Activated naive CD4-positive, alpha-beta T cell treated with anti-CD3 and anti-CD28 coated beads for 36 hours (primary cell): ENCODE measurements around the gene LINGO4. TPM values are rescaled to one million over a fixed set of nuclear protein-coding genes. Genes with fewer than 3 reads are reported as not detected.

Source experiments
- CTCF ChIA-PET: fragments of 350-600 bp; sonication (Branson Sonifier 250); formaldehyde crosslinking; loops from one replicate; lab custom pipeline; 2021; ENCODE audit warnings: antibody characterized with exemption; lab: Charles Lee
- DNase-seq: peaks from one replicate; pipeline ENCODE4 v3.0.0-alpha.2; 2020
- H3K27ac Mint-ChIP-seq: one replicate; pipeline ENCODE4 v1.8.0; 2021; ENCODE audit warnings: mild to moderate bottlenecking, mixed read lengths
- H3K27me3 Mint-ChIP-seq: one replicate; pipeline ENCODE4 v1.8.0; 2021; ENCODE audit warnings: low read depth, mixed read lengths
- H3K36me3 Mint-ChIP-seq: one replicate; pipeline ENCODE4 v1.8.0; 2021; ENCODE audit warnings: low read depth, mixed read lengths
- H3K4me1 Mint-ChIP-seq: one replicate; pipeline ENCODE4 v1.8.0; 2021; ENCODE audit warnings: low read depth, mixed read lengths
- H3K4me3 Mint-ChIP-seq: one replicate; pipeline ENCODE4 v1.8.0; 2021; ENCODE audit warnings: mild to moderate bottlenecking, moderate library complexity, mixed read lengths
- H3K9me3 Mint-ChIP-seq: one replicate; pipeline ENCODE4 v1.8.0; 2021; ENCODE audit warnings: mixed read lengths
- intact Hi-C: fragments of 100-400 bp; cut with micrococcal nuclease; formaldehyde crosslinking; loops from one replicate; pipeline ENCODE4 v1.15.1; 2023
- total RNA-seq, 2 experiments: library from RNA; stranded (reverse); gene quantifications; one replicate each; pipeline ENCODE4 v1.2.3, GENCODE V29; 2021

The LINGO4 gene
- total RNA-seq, 2 experiments from 2014 or later = 0.07 TPM; not detected in 1

DNA sequence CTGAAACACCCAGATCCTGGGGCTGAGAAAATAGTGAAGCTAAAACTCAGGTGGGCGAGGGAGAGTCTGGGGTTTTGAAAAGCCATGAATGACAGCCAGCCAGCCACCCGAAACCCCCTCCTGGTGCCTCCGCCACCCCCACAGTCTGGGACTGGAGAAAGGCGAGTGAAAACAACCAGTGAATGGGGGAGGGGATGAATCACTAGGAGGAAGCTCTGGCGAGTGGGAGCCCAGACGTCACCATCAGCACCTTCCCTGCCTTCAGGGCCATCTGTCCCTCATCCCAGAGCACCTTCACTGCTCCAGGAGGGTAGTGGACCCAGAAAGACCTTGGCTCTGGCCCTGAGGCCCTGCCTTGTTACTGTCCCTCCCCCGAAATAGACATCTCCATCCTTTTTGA, 17.2 kb upstream of the LINGO4 start:
- peak overlapping the region; percentile 65 for H3K27ac Mint-ChIP-seq
- H3K9me3 Mint-ChIP-seq = no peaks in the 10 kb centered on the region
- H3K27me3 Mint-ChIP-seq = no peaks in the 10 kb centered on the region
- peak; percentile 60 for DNase-seq
- H3K4me1 Mint-ChIP-seq = peaks cover 42% of the 10 kb centered on the region
- no peak overlapping the region for H3K4me3 Mint-ChIP-seq
- CTCF ChIA-PET = no interaction called here
- H3K36me3 Mint-ChIP-seq = no peaks in the 10 kb centered on the region
- intact Hi-C loops = no loop called here

DNA sequence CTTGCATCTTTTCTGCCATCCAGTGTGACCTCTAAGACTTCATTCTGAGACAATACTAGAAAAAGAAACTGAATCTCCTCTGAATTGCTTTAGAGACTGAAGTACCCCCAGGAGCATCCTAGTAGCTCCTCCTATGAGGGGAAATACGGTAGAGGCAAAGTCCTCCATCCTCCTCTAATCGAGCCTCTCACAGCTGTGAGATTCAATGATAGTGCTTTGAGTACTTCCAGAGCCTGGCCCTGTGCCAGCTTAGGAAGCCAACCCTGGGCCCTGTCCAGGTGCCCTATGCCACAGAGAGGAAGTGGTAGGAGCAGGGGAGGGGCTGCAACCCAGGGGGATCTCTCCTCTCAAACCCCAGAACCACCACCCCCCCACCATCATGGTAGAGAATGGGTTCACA, 15.7 kb upstream of the LINGO4 start:
- no peaks in the 10 kb centered on the region for H3K36me3 Mint-ChIP-seq
- no peak overlapping the region for H3K4me3 Mint-ChIP-seq
- peak overlapping the region; percentile 78 for H3K27ac Mint-ChIP-seq
- peaks cover 42% of the 10 kb centered on the region for H3K4me1 Mint-ChIP-seq
- H3K27me3 Mint-ChIP-seq = no peaks in the 10 kb centered on the region
- intact Hi-C loops = loop anchor here (1.0 to 2.0 kb wide), 2 partner anchors 8 to 30 kb away; partner anchors contain the start of gene TDRKH
- DNase-seq = peak; percentile 56
- CTCF ChIA-PET = interaction anchor here (0.7 to 2.1 kb wide), 5 partner anchors 9 to 79 kb away, joined by 3 to 14 read pairs (median 3); no protein-coding TSS in a partner anchor
- H3K9me3 Mint-ChIP-seq = no peaks in the 10 kb centered on the region

- Mint-ChIP-seq H3K4me3 (peak overlapping the region; percentile 28), H3K9me3 (no peaks in the 10 kb centered on the region), H3K36me3 (no peaks in the 10 kb centered on the region), H3K27me3 (no peaks in the 10 kb centered on the region), H3K4me1 (peaks cover 45% of the 10 kb centered on the region), H3K27ac (peak overlapping the region; percentile 78)
- CTCF ChIA-PET = interaction anchor here (0.8 to 2.1 kb wide), 6 partner anchors 11 to 80 kb away, joined by 3 to 14 read pairs (median 3); no protein-coding TSS in a partner anchor
- DNase-seq = peak; percentile 74
- intact Hi-C loops = loop anchor here (1.0 to 2.0 kb wide), 2 partner anchors 9 to 29 kb away; partner anchors contain the start of gene TDRKH
Measured at GRCh38 chr1:151819976-151820623, 14.9 kb upstream of the LINGO4 start.

DNA sequence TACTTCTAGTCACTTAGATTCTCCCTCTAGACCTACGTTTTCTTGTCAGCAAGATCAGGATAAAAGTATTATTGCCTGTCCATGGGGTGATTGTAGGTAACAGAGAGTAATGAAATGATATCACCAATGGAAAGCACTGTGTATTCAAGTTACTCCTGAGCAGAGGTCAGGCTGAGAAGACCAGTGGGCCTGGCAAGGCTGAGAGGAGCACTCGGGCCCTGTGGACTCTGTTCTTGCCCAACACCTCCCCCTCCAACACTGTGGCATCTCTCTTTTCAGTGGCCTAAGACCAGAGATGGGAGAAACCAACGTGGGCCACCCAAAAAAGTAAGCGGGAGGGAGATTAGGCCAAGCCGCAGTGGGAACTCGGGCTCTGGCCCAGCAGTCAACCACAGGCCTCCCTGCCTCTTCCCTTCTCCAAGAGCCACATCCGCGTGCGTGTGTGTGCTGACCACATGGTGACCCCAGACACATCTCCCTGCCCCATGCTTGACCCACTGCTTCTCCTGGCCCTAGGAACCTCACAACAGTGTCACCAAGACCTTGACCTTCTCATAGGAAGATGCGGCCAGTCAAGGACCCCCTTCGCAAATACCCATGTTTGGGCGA, 14.1 kb upstream of the LINGO4 start:
- H3K36me3 Mint-ChIP-seq = no peaks in the 10 kb centered on the region
- DNase-seq = no peak
- CTCF ChIA-PET = interaction anchor here (2.1 kb wide), 1 partner anchor 17 kb away, joined by 14 read pairs; no protein-coding TSS in a partner anchor
- peak overlapping the region; percentile 78 for H3K27ac Mint-ChIP-seq
- H3K4me1 Mint-ChIP-seq = peaks cover 43% of the 10 kb centered on the region
- H3K9me3 Mint-ChIP-seq = no peaks in the 10 kb centered on the region
- H3K4me3 Mint-ChIP-seq = no peak overlapping the region
- H3K27me3 Mint-ChIP-seq = no peaks in the 10 kb centered on the region
- intact Hi-C loops = no loop called here

DNA sequence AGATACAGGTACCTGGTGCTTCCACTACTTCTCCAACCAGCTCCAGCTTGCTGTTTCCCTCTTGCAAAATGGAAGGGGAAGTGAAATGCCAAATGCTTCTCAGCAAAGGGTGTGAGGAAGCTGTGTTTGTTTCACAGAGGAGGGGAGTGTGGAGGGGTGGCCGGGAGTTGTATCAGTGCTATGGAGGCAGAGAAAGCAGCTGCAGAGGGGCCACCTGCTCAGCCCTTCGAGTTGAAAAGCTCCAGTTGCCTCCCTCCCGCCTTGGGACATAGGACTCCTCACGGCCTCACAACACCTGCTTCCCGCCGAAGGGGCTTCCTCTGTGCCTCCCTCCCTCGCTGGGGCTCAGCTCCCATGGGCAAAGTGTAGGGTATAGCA, 12.1 kb upstream of the LINGO4 start:
- H3K27me3 Mint-ChIP-seq = no peaks in the 10 kb centered on the region
- CTCF ChIA-PET = no interaction called here
- intact Hi-C loops = no loop called here

DNA sequence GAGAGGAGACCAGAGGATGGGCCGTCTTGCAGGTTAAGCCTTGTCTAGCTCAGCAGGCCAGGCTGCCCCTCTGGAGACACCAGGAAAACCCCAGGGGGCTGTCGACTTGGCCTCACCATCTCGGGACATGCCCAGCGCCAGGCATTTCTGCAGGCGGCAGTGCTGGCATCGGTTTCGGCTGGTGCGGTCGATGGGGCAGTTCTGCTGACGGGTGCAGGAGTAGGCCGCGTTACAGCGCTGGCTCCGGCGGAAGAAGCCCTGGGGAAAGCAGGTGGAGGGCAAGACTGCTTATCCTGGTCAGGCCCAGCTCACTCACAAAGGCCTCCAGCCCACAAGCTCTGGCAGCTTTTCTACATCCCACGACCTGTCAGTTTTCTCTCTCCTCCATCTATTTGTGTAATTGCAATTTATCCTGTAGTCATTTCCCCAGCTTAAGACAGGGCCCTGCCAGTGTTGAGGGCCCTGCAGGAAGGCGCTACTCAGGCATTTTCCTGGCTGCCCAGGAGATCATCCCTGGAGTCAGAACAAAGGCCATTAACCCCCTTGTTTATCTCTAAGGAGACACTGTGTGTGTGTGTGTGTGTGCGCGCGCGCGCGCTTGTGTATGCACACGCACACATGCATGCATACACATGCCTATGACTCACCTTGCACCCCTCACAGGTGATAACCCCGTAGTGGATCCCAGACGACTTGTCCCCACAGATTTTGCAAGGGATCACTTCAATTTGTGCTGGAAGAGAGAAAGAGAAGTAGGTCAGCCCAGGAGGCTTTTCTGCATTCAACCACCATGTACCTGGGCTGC, 11.5 kb upstream of the LINGO4 start:
- CTCF ChIA-PET = interaction anchor here (1.2 kb wide), 1 partner anchor 20 kb away, joined by 4 read pairs; no protein-coding TSS in a partner anchor
- no peak overlapping the region for H3K27ac Mint-ChIP-seq
- H3K36me3 Mint-ChIP-seq = no peaks in the 10 kb centered on the region
- no peak overlapping the region for H3K4me3 Mint-ChIP-seq
- no peaks in the 10 kb centered on the region for H3K27me3 Mint-ChIP-seq
- H3K4me1 Mint-ChIP-seq = peaks cover 33% of the 10 kb centered on the region
- intact Hi-C loops = no loop called here
- DNase-seq = no peak
- H3K9me3 Mint-ChIP-seq = no peaks in the 10 kb centered on the region

More for the DNA sequence above, 12.1 kb upstream of the LINGO4 start:
- no peak overlapping the region for H3K4me3 Mint-ChIP-seq
- no peaks in the 10 kb centered on the region for H3K36me3 Mint-ChIP-seq
- H3K27ac Mint-ChIP-seq = no peak overlapping the region
- DNase-seq = no peak
- H3K9me3 Mint-ChIP-seq = no peaks in the 10 kb centered on the region
- H3K4me1 Mint-ChIP-seq = peaks cover 38% of the 10 kb centered on the region

- H3K9me3 Mint-ChIP-seq = no peaks in the 10 kb centered on the region
- no peaks in the 10 kb centered on the region for H3K36me3 Mint-ChIP-seq
- intact Hi-C loops = no loop called here
- no peaks in the 10 kb centered on the region for H3K27me3 Mint-ChIP-seq
- no peak overlapping the region for H3K4me3 Mint-ChIP-seq
- CTCF ChIA-PET = interaction anchor here (1.2 kb wide), 1 partner anchor 21 kb away, joined by 4 read pairs; no protein-coding TSS in a partner anchor
- peaks cover 24% of the 10 kb centered on the region for H3K4me1 Mint-ChIP-seq
- H3K27ac Mint-ChIP-seq = no peak overlapping the region
- DNase-seq = peak; percentile 23
Measured at GRCh38 chr1:151815716-151816327, 10.6 kb upstream of the LINGO4 start.

GRCh38 chr1:151814971-151815545, 9.8 kb upstream of the LINGO4 start:
- no peak for DNase-seq
- CTCF ChIA-PET = interaction anchor here (1.0 kb wide), 1 partner anchor 14 kb away, joined by 3 read pairs; no protein-coding TSS in a partner anchor
- no peaks in the 10 kb centered on the region for H3K36me3 Mint-ChIP-seq
- H3K4me3 Mint-ChIP-seq = no peak overlapping the region
- peaks cover 16% of the 10 kb centered on the region for H3K4me1 Mint-ChIP-seq
- no peaks in the 10 kb centered on the region for H3K9me3 Mint-ChIP-seq
- no peaks in the 10 kb centered on the region for H3K27me3 Mint-ChIP-seq
- intact Hi-C loops = no loop called here
- H3K27ac Mint-ChIP-seq = no peak overlapping the region

DNA sequence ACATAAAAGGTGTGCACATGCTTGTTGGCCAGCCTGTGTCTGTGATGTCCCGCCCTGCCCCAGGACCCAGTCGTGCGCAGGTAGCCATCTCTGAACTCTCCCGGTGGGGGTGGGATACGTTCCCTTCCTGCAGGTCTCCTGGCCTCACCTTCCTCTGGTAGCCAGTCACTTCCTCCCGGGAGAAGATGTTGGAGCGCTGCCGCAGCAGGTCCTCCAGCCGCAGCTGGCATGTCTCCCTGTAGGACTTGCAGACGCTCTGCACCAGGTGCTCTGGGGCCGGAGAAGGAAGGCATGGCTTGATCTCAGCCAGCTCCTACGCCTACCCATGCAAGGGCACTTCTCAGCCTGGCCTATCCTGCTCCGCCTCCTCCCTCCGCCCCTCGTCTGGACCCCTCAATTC, 9.2 kb upstream of the LINGO4 start:
- H3K4me1 Mint-ChIP-seq = peaks cover 10% of the 10 kb centered on the region
- CTCF ChIA-PET = interaction anchor here (1.0 kb wide), 1 partner anchor 15 kb away, joined by 3 read pairs; no protein-coding TSS in a partner anchor
- no peak for DNase-seq
- intact Hi-C loops = no loop called here
- H3K9me3 Mint-ChIP-seq = no peaks in the 10 kb centered on the region
- no peak overlapping the region for H3K27ac Mint-ChIP-seq
- no peaks in the 10 kb centered on the region for H3K36me3 Mint-ChIP-seq
- no peak overlapping the region for H3K4me3 Mint-ChIP-seq
- no peaks in the 10 kb centered on the region for H3K27me3 Mint-ChIP-seq

DNA sequence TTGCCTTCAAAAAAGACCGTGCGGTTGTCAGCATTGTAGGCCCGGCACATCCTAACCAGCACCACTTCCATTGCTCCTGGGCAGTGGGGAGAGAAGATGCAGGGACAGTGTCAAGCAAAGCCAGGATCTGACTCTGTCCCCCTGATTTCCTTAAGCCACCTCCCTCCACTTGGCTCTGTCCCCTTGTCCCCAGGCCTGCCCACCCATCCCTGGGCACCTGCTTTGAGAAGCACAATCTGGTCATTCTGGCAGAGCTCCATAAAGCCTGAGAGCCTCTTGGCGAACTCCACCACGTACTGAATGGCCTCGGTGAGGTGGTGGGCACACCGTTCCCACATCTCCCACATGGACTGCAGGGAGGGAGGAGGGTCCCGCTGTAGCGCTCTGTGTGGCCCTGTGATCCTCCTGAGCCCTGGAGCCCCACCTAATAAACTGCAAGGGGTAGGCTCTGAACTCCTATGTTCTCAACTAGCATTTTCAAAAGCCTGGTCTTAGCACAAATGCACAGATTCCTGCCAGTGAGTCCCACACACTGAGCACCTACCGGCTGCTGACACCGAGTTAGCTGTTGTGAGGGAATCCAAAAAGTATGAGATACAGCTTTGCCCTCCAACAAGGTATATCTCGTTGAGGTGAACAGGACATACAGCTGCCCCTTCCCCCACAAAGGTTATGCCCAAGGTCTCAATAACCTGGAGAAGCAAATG, 8.2 kb upstream of the LINGO4 start:
- Mint-ChIP-seq H3K27ac (no peak overlapping the region), H3K4me1 (peaks cover 10% of the 10 kb centered on the region), H3K27me3 (no peaks in the 10 kb centered on the region), H3K36me3 (no peaks in the 10 kb centered on the region), H3K9me3 (no peaks in the 10 kb centered on the region), H3K4me3 (no peak overlapping the region)
- intact Hi-C loops = no loop called here
- CTCF ChIA-PET = interaction anchor here (0.5 kb wide), 1 partner anchor 203 kb away, joined by 5 read pairs; no protein-coding TSS in a partner anchor
- no peak for DNase-seq

- no peak overlapping the region for H3K4me3 Mint-ChIP-seq
- DNase-seq = no peak
- no peaks in the 10 kb centered on the region for H3K27me3 Mint-ChIP-seq
- CTCF ChIA-PET = interaction anchor here (0.5 kb wide), 1 partner anchor 372 kb away, joined by 3 read pairs; no protein-coding TSS in a partner anchor
- intact Hi-C loops = no loop called here
- H3K36me3 Mint-ChIP-seq = no peaks in the 10 kb centered on the region
- H3K4me1 Mint-ChIP-seq = peaks cover 8% of the 10 kb centered on the region
- no peaks in the 10 kb centered on the region for H3K9me3 Mint-ChIP-seq
- H3K27ac Mint-ChIP-seq = no peak overlapping the region
Measured at GRCh38 chr1:151811181-151811580, 6.0 kb upstream of the LINGO4 start.
